ENCODE results near the gene ATOH8. TPM values are rescaled to one million over a fixed set of nuclear protein-coding genes. Genes with fewer than 3 reads are reported as not detected.

ATOH8 gene
- total RNA-seq, 1 experiment from 2014 or later: 0.81 TPM

- TF ChIP-seq STAT6 (CRISPR knock-in tag; conservative IDR thresholded peaks at IDR 0.05; ENCODE audit: low read depth) (no peak), PREB (CRISPR knock-in tag; IDR thresholded peaks at IDR 0.05; ENCODE audit: borderline replicate concordance) (no peak), USF2 (CRISPR knock-in tag; IDR thresholded peaks at IDR 0.05) (no peak), OVOL2 (CRISPR knock-in tag; IDR thresholded peaks at IDR 0.05; ENCODE audit: borderline replicate concordance) (no peak), RORB (CRISPR knock-in tag; IDR thresholded peaks at IDR 0.05) (no peak)
Measured at GRCh38 chr2:85769983-85770362, 16.2 kb downstream of the ATOH8 start (continued).

GRCh38 chr2:85770369-85770768 lies 16.6 kb downstream of the ATOH8 start:
- Mint-ChIP-seq H3K36me3 (no peaks in the 10 kb centered on the region), H3K4me1 (peaks cover 64% of the 10 kb centered on the region), H3K27ac (no peak overlapping the region), H3K27me3 (ENCODE audit: low read depth) (peaks cover 44% of the 10 kb centered on the region), H3K9me3 (no peaks in the 10 kb centered on the region), H3K4me3 (no peak overlapping the region)
- DNase-seq (ENCODE audit: low spot score) (no peak), ATAC-seq (no peak)
- ChIA-PET POLR2A (interaction anchor here (0.7 kb wide), 1 partner anchor 159 kb away, joined by 4 read pairs; the partner anchor contains the start of gene C2orf68), CTCF (interaction anchor here (0.6 to 7.1 kb wide), 7 partner anchors 10 to 119 kb away, joined by 3 to 126 read pairs (median 5); partner anchors contain the start of genes ATOH8 and ST3GAL5)
- TF ChIP-seq ARID4B (CRISPR knock-in tag; IDR thresholded peaks at IDR 0.05; ENCODE audit: borderline replicate concordance) (no peak), ZNF425 (CRISPR knock-in tag; conservative IDR thresholded peaks at IDR 0.05) (no peak), PRRX2 (CRISPR knock-in tag; IDR thresholded peaks at IDR 0.05) (no peak), GABPB1 (CRISPR knock-in tag; IDR thresholded peaks at IDR 0.05) (no peak), GTF2I (CRISPR knock-in tag; conservative IDR thresholded peaks at IDR 0.05) (no peak), ZNF532 (CRISPR knock-in tag; IDR thresholded peaks at IDR 0.05; ENCODE audit: borderline replicate concordance) (no peak), STAT6 (CRISPR knock-in tag; conservative IDR thresholded peaks at IDR 0.05; ENCODE audit: low read depth) (no peak)
